GM20431 (cell line): Measurements from ENCODE around the gene DNM2.
"Not testable (repeated sequence)": the region's sequence is repeated elsewhere in the genome, so short reads cannot be mapped to it uniquely, and the experiment has no call there.

Experiments
- in situ Hi-C: fragments of 300-500 bp; cut with MseI, MboI; formaldehyde crosslinking; loops from one replicate; pipeline ENCODE4 v1.15.0; 2020; ENCODE audit warnings: low sequenced_read_pairs; ENCODE audit not compliant: unreplicated experiment

Gene DNM2

DNA sequence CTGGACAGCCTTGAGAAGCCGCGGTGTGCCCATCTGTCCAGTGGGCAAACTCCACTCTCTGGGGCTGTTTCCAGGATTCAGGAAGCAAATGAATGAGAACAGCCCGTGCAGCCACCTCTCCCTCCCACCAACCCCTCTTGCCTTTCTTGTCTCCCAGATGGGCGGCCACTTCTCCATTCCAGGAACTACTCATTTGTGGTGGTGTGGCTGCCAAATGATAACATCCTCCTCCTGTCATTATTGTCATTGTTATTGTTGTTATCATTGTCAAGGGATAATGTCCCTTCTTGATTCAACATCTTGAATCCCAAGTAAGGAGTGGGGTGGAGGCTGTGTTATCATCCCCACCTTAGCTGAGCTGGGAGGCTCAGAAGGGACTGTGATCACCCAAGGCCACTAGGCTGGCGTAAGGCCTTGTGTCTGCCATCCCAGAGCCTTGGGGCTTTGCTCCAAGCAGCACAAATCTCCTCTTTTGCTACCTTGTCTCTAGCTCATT is 1.6 kb downstream of the DNM2 start:
- in situ Hi-C loops, result loop anchor here (25.0 kb wide), 1 partner anchor 143 kb away; the partner anchor contains the start of gene CARM1

DNA sequence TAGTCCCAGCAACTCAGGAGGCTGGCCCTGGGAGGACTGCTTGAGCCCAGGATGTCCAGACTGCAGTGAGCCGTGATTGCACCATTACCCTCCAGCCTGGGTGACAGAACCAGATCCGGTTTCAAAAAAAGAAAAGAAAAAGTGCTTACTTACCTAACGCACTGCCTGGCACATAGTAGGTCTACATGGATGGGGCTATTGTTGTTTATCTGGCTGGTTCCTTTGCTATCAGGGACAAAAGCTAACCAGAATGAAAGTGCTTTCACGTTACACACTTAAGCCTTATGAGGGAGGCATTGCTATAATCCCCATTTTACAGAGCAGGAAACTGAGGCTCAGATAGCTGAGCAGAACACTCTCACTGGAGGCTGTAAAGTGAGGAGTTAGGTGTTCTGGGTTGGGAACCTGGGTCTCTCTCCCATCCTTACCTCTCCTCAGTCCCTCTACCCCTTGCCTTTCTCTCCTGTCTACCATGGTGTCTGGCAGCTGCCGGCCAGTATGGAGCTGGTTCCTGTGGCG is 2.8 kb downstream of the DNM2 start:
- in situ Hi-C loops, result loop anchor here (25.0 kb wide), 1 partner anchor 142 kb away; the partner anchor contains the start of gene CARM1

DNA sequence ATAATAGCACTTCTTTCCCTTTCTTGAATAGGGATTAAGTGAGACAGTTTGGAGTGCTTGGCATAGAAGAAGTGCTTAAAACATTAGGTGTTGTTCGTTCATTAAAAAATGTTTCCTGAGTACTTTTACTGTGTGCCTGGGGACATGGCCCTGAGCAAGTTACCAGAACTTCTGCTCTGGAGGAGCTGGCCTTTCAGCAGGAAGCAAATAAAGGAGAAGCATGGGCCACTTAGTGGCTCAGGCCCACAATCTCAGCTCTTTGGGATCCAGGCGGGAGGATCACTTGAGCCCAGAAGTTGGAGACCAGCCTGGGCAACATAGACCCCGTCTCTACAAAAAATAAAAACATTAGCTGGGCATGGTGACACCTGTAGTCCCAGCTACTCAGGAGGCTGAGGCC is 5.7 kb downstream of the DNM2 start:
- in situ Hi-C loops, result loop anchor here (25.0 kb wide), 1 partner anchor 139 kb away; the partner anchor contains the start of gene CARM1

DNA sequence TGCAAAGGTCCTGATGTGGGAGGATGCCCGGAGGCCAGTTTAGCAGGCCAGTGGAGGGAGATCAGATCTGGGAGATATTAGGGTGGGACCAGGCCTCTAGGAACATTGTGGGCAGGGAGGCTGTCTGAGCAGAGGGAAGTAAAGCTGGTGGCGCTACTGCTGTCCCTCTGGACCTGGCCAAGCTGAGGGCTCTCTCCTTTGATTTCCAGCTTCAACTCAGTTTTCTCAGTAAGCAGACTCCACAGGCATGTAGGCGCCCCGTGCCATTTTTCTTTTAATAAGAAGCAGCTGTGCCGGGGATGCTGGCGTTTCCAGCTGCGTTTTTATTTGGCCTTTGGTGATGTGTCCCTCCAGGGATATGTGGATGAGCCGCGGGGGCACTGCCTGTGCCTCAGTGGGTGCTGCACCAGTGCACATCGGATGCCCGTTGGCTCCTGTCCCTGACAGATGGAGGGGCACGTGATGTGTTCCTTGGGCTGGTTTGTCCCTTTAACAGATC is 6.7 kb downstream of the DNM2 start:
- in situ Hi-C loops, result loop anchor here (25.0 kb wide), 1 partner anchor 138 kb away; the partner anchor contains the start of gene CARM1

DNA sequence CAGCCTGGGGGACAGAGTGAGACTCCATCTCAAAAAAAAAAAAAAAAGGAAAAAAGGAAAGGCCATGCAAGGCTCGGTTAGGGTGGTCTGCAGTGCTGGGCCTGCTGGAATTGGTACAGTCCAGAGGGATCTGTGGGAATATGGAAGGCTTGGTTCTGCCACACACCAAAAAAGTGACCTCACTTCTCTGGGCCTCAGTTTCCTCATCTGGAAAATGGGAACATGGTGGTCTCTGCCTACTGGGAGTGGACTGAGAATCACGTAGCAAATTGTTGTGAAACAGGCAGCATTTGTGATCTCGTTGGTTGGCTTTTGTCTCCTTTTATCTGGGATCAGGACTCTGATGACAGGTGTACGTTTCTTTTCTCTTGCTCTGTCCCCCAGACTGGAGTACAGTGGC is 7.5 kb downstream of the DNM2 start:
- in situ Hi-C loops, result no loop called here

DNA sequence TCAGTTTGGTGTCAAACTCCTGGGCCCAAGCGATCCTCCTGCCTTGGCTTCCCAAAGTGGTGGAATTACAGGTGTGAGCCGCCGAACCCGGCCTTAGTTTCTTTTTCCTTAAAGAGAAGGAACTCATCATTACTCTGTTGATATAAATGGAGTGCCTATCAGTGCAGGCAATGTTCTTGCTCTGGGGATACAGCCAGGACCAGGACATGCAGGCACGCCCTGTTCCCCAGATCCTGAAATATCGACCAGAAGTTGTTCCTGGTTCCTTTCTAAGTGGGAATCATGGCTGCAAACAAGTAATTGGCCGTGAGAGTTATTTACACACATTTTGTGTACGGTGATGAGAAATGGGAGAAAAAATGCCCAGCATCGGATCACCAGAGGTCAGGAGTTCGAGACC is 8.4 kb downstream of the DNM2 start:
- in situ Hi-C loops, result no loop called here

DNA sequence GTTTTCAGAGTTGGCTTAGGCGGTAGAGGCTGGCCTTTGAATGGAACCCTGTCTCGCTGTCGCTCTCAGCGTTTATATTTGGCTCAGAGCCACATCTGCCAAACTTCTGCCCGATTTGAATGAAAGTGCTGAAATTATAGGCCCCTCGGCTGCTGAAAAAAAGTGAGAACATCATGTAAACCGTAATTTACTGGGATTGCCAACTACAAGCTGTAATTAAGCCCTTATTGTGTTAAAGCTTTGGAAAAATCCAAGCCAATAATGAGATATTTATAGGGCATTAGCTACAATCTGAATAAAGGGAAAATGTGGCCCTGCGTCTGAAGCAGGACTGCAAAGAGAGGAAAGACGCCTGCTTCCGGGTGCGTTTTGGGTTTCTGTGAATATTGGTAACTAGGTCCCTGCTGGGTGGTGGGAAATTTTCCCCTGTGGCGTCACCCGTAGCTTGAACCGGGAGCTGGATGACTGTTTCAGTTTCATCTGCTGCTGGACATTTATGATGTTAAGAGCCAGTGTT is 9.9 kb downstream of the DNM2 start:
- in situ Hi-C loops, result no loop called here

DNA sequence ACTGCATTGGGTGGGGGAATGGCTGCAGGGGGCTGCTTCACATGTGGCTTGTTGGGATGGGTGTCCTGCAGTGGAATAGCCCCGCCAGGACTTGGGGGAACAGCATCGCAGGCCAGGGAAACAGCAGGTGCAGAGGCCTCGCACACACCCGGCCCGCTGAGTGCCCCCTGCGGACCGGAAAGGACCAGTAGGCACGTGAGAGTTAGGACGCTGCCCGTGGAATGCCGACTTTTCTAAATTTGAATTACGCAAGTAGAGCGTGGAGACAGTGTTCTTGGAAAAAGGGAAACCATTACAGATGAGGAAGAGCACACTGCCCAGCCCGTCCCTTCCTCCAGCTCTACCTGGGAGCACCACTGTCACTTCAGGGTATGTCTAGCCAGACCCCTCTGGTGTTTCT is 11.5 kb downstream of the DNM2 start:
- in situ Hi-C loops, result no loop called here

DNA sequence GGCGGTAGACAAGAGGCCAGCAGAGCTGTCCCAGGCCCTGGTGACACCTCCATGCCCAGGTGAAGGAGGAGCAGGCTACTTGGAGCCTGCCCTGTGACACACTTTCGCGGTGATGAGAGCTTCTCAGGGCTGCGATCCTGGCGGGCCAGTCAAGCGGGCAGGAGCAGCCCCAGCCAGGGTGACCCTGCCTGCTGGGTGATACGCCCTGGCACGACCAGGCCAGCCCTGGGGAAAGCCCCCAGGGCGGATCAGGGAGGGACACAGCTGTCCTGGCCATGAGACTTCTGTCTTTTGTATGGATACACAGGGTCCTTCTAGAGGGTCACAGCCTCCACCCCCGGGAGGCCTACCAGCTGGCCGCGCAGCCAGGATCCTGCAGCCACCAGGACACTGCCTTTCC is 13.1 kb downstream of the DNM2 start:
- in situ Hi-C loops, result no loop called here

DNA sequence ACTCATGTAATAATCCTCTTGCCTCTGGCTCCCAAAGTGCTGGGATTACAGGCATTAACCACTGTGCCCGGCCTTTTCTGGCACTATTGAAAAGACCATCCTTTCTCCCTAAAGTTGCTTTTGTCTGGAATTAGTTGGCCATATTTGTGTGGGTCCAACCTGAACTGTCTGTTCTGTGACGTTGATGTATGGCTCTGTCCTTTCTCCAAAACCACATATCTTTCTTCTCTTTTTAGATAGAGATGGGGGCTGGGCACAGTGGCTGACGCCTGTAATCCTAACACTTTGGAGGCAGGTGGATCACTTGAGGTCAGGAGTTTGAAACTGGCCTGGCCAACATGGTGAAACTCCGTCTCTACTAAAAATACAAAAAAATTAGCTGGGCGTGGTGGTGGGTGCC is 17.9 kb downstream of the DNM2 start:
- in situ Hi-C loops, result no loop called here

DNA sequence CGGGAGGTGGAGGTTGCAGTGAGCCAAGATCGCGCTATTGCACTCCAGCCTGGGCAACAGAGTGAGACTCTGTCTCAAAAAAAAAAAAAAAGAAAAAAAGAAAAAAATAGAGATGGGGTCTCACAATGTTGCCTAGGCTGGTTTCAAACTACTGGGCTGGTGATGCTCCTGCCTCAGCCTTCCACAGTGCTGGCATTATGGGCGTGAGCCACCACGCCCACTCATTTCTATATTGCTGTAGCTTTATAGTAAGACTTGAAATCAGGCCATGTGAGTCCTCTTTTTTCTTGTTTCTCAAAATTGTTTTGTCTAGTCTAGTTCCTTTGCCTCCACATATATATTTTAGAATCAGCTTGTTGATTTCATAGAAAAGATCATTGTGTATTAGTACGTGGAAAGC is 18.3 kb downstream of the DNM2 start:
- in situ Hi-C loops, result no loop called here

DNA sequence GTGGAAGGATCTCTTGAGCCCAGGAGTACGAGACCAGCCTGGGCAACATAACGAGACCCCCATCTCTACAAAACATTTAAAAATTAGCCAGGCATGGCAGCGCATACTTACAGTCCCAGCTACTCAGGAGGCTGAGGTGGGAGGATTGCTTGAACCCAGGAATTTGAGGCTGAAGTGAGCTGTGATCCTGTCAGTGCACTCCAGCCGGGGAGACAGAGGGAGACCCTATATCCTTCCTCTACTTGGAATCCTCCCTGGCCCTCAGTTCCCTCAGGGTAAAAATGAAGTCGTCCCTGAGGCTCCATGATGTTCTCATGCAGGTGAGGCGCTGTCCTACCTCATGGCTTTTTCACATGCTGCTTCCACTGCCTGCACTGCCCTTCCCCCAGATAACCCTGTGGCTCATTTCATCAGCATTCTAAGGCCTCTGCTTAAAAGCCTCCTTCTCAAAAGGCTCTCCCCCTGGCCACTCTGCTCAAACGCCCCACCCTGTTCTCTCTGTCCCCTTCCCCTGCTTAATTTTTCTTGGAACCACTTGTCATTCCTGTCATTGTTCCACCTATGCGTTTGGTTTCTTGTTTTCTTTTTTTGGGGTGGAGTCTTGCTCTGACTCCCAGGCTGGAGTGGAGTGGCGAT is 19.2 kb downstream of the DNM2 start:
- in situ Hi-C loops, result no loop called here

DNA sequence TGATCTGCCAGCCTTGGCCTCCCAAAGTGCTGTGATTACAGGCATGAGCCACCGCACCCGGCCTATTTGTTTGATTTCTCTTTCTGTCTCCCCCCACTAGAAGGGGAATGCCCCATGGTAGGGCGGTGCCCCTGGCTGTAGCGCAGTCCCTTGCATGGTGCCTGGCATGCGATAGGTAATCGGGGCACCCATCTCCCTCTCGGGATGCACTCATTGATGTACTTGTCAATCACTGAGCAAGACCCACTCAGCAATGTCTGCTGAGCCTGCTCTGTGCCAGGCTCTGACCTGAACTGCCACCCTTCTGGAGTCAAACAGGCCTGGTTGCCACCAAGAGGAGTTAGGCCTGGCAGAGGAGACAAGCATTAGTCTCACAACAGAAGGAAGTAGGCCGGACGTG is 19.8 kb downstream of the DNM2 start:
- in situ Hi-C loops, result no loop called here

DNA sequence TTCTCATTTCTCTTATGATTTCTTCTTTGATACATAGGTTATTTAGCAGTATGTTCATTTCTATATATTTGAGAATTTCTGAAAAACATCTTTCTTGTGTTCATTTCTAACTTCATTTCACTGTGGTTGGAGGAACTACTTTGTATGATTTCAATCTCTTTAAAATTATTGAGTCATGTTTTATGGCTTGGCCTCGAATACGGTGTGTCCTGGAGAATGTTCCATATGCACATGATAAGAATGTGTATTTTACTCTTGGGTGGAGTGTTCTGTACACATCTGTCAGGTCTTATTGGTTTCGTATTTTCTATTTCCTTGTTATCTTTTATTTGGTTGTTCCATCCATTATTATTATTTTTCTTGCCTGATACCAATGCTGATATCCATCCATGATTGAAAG is 22.9 kb downstream of the DNM2 start:
- in situ Hi-C loops, result no loop called here

DNA sequence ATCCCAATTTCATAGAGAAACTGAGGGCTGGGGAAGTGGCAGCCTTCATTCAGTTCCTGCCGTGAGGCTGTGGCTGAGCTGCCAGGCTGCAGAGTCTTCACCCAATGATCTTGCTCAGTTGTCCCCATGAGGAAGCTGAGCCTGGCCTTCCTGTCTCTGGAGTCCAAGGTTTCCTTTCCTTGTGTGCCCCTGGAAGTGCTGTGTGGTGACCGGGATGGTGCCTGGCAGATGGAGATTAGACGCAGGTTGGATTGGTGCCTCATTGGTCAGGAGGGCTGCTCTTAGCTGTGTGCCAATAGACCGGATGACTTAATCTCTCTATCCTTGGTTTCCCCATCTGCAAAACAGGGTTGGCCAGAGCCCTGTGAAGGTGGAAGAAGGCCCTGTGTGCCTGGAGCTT is 24.6 kb downstream of the DNM2 start:
- in situ Hi-C loops, result no loop called here

DNA sequence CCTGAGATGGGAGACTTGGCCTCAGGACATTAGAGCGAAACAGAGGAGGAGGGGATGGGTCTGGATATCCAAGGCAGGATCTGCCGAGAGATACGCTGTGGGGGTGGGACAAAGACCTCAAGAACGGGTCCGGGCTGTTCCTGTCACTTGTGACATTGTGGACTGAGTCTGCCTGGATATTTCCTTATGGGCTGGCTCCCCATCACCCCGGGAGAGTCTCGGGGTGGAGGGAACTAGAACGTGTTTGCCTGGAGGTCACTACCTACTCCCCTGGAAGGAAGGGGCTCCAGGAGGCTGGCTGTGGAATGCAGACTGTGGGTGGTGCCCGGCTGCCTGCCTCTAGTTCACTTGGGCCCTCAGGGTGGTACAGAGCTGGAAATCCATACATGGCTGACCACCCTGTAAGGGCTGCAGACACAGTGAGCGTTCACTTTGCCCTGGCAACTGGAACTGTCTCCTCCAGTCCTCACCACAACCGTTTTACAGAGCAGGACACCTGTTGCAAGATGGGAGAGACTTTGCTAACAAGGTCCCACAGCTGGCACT is 26.4 kb downstream of the DNM2 start:
- in situ Hi-C loops, result no loop called here

DNA sequence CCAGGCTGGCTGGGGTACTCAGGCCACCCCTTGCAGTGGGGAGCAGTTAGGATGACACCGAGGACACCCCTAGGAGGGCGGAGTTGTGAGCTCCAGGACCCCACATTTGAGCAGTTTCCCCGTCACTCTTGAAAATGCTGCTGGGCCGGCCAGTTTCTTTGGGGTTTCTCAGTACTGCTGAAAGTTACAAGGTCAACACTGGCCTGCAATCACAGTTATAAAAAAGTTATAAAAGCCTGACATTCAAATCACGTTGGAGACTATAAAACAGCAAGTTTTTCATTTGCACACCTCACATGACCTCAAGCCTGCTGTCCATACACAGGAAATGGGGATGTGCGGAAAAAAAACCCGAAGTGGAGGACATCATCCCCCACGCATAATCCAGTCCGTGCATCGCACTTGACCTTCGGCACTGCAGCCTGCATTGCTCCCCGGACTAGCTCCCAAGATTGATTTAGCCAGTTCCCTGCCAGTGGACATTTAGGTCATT is 27.0 kb downstream of the DNM2 start:
- in situ Hi-C loops, result no loop called here

DNA sequence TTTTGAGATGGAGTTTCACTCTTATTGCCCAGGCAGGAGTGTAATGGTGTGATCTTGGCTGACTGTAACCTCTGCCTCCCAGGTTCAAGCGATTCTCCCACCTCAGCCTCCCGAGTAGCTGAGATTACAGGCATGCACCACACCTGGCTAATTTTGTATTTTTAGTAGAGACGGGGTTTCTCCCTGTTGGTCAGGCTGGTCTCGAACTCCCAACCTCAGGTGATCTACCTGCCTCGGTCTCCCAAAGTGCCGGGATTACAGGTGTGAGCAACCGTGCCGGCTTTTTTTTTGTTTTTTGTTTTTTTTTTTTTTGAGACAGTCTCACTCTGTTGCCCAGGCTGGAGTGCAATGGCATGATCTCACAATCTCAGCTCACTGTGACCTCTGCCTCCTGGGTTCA is 28.6 kb downstream of the DNM2 start:
- in situ Hi-C loops, result not testable (repeated sequence)

DNA sequence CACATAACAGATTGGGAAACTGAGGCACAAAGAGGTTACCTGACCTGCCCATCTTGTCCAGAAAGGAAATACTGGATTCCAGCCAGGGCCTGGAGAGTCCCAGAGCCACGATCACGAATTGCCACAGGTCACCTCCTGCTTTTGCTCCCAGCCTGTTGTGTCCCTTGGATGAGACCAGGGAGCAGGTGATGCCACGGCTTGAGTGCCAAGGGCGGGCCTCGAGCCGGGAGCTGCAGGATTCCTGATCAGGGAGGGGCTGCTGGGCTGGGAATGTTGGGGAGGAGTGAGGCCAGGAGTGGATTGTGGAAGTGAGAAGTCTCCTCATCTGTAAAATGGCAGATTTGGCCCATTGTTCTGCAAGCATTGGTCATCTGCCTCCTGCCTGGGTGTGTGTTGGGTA is 29.4 kb downstream of the DNM2 start:
- in situ Hi-C loops, result no loop called here

DNA sequence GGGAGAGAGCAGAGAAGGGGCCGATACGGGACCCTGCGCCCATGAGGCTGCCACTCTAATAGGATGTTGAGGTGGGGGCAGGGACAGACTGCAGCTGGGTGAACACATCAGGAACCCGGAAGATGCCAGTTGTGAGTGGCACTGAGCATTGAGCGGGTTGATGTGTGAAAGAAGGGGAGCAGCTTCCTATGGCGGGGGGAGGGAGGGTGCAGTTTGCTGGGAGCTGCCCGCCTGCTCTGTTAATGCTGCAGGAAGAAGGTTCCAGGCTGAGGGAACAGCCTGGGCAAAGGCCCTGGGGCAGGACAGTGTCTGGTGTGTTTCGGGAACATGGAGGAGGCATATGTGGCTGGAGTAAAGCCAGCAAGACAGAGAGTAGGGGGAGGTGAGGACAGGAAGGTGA is 29.8 kb downstream of the DNM2 start:
- in situ Hi-C loops, result no loop called here
